HepG2 (cell line): ENCODE measurements around the gene TEX35. TPM values are rescaled to one million over a fixed set of nuclear protein-coding genes. Genes with fewer than 3 reads are reported as not detected.

ENCODE experiments used
- CHD2 ChIP-seq: IDR thresholded peaks from 2 replicates; pipeline ENCODE4 v1.6.1; 2011; ENCODE audit warnings: low read depth, low read length, improper control_type of control experiment
- CSRNP1 ChIP-seq: sonication (generic); formaldehyde crosslinking; IDR thresholded peaks from 2 replicates; pipeline ENCODE4 v1.8.1; 2023; ENCODE audit warnings: mild to moderate bottlenecking, missing genetic modification reagents
- DMAP1 ChIP-seq: IDR thresholded peaks from 2 replicates; pipeline ENCODE4 v1.6.1; 2016
- ELF1 ChIP-seq: sonication (generic); formaldehyde crosslinking; IDR thresholded peaks from 2 replicates; pipeline ENCODE4 v1.4.0; 2020; ENCODE audit warnings: missing genetic modification reagents
- HNRNPK ChIP-seq: fragments of 200-400 bp; formaldehyde crosslinking; IDR thresholded peaks from 2 replicates; pipeline ENCODE4 v1.6.1; 2018; ENCODE audit warnings: low read length, low read depth, moderate library complexity, mild to moderate bottlenecking; ENCODE audit not compliant: poor library complexity, severe bottlenecking
- KDM5A ChIP-seq: fragments of 200-600 bp; sonication (generic); IDR thresholded peaks from 2 replicates; pipeline ENCODE4 v1.7.0; 2018; ENCODE audit warnings: antibody characterized with exemption, mild to moderate bottlenecking, low read length, borderline replicate concordance
- MEF2D ChIP-seq: sonication (generic); formaldehyde crosslinking; IDR thresholded peaks from 2 replicates; pipeline ENCODE4 v1.5.1; 2020; ENCODE audit warnings: mild to moderate bottlenecking, missing genetic modification reagents
- NCOA2 ChIP-seq: sonication (generic); formaldehyde crosslinking; IDR thresholded peaks from 2 replicates; pipeline ENCODE4 v1.8.0; 2022; ENCODE audit warnings: inconsistent platforms
- POGZ ChIP-seq: sonication (generic); formaldehyde crosslinking; IDR thresholded peaks from 2 replicates; pipeline ENCODE4 v1.4.0; 2020; ENCODE audit warnings: mild to moderate bottlenecking, missing genetic modification reagents
- SNAI1 ChIP-seq: sonication (generic); formaldehyde crosslinking; IDR thresholded peaks from 2 replicates; pipeline ENCODE4 v1.5.0; 2020; ENCODE audit warnings: mild to moderate bottlenecking, missing genetic modification reagents, borderline replicate concordance
- SPEN ChIP-seq: sonication (generic); formaldehyde crosslinking; IDR thresholded peaks from 2 replicates; pipeline ENCODE4 v1.5.1; 2020; ENCODE audit warnings: low read depth, mild to moderate bottlenecking, missing genetic modification reagents
- THYN1 ChIP-seq: sonication (generic); formaldehyde crosslinking; IDR thresholded peaks from 2 replicates; pipeline ENCODE4 v1.8.1; 2023; ENCODE audit warnings: low read depth, mild to moderate bottlenecking, moderate library complexity, missing genetic modification reagents, borderline replicate concordance
- U2AF2 ChIP-seq: fragments of 200-400 bp; formaldehyde crosslinking; IDR thresholded peaks from 2 replicates; pipeline ENCODE4 v1.6.1; 2017; ENCODE audit warnings: low read depth, mild to moderate bottlenecking, low read length
- UBTF ChIP-seq: sonication (generic); formaldehyde crosslinking; IDR thresholded peaks from 2 replicates; pipeline ENCODE4 v1.4.0; 2020; ENCODE audit warnings: mild to moderate bottlenecking, missing genetic modification reagents
- ZBTB25 ChIP-seq: IDR thresholded peaks from 2 replicates; pipeline ENCODE4 v1.6.1; 2018; ENCODE audit warnings: missing genetic modification reagents
- ZC3H13 ChIP-seq: sonication (generic); formaldehyde crosslinking; IDR thresholded peaks from 2 replicates; pipeline ENCODE4 v1.8.1; 2023; ENCODE audit warnings: mild to moderate bottlenecking, missing genetic modification reagents, moderate library complexity
- ZNF101 ChIP-seq: sonication (generic); formaldehyde crosslinking; IDR thresholded peaks from 2 replicates; pipeline ENCODE4 v1.4.0; 2020; ENCODE audit warnings: mild to moderate bottlenecking, low read depth, missing genetic modification reagents, borderline replicate concordance
- ZNF143 ChIP-seq: sonication (generic); formaldehyde crosslinking; IDR thresholded peaks from 2 replicates; pipeline ENCODE4 v1.4.0; 2020; ENCODE audit warnings: missing genetic modification reagents
- ZNF225 ChIP-seq: sonication (generic); formaldehyde crosslinking; IDR thresholded peaks from 2 replicates; pipeline ENCODE4 v1.4.0; 2020; ENCODE audit warnings: mild to moderate bottlenecking, missing genetic modification reagents
- ZNF335 ChIP-seq: sonication (generic); formaldehyde crosslinking; IDR thresholded peaks from 2 replicates; pipeline ENCODE4 v1.4.0; 2020; ENCODE audit warnings: missing genetic modification reagents
- ZNF501 ChIP-seq: sonication (generic); formaldehyde crosslinking; IDR thresholded peaks from 2 replicates; pipeline ENCODE4 v1.5.1; 2020; ENCODE audit warnings: mild to moderate bottlenecking, moderate library complexity, missing genetic modification reagents
- ZNF629 ChIP-seq: sonication (generic); formaldehyde crosslinking; conservative IDR thresholded peaks from 2 replicates; pipeline ENCODE4 v1.5.0; 2020; ENCODE audit warnings: missing genetic modification reagents
- ZZZ3 ChIP-seq: sonication (generic); formaldehyde crosslinking; IDR thresholded peaks from 2 replicates; pipeline ENCODE4 v1.4.0; 2020; ENCODE audit warnings: missing genetic modification reagents, mild to moderate bottlenecking, borderline replicate concordance
- polyA plus RNA-seq, 8 experiments: library from polyadenylated mRNA; depleted of rRNA in 3 of 8; stranded (reverse) in 7 of 8; unstranded in 1 of 8; fragments of >200 nt; fragmentation: Illumina TruSeq in 4 of 8; extraction: Trizol in 4 of 8; gene quantifications; 2 replicates each; pipeline versions ENCODE4 v1.2.1 to v1.2.3, GENCODE V29; 2011 to 2016; ENCODE audit warnings: low read depth in 4 of 8, missing spikeins in 1 of 8, mixed read lengths in 1 of 8; ENCODE audit not compliant: insufficient read depth in 1 of 8
- total RNA-seq, 5 experiments: library from RNA; depleted of rRNA; stranded (reverse); fragments of >200 nt; fragmentation: Illumina TruSeq; extraction: Trizol; gene quantifications; 2 replicates each; pipeline ENCODE4 v1.2.3, GENCODE V29; 2016; ENCODE audit warnings: low read depth in 1 of 5
- TF ChIP-seq, protein P1 (sequence below): sonication (generic); formaldehyde crosslinking; IDR thresholded peaks from 2 replicates; pipeline ENCODE4 v1.4.0; 2020; ENCODE audit warnings: missing genetic modification reagents

Gene TEX35
- total and polyA plus RNA-seq, 2 of the 13 experiments (the other 11 are each of a cell fraction or from before 2014, with no cell fraction given) = not detected

DNA sequence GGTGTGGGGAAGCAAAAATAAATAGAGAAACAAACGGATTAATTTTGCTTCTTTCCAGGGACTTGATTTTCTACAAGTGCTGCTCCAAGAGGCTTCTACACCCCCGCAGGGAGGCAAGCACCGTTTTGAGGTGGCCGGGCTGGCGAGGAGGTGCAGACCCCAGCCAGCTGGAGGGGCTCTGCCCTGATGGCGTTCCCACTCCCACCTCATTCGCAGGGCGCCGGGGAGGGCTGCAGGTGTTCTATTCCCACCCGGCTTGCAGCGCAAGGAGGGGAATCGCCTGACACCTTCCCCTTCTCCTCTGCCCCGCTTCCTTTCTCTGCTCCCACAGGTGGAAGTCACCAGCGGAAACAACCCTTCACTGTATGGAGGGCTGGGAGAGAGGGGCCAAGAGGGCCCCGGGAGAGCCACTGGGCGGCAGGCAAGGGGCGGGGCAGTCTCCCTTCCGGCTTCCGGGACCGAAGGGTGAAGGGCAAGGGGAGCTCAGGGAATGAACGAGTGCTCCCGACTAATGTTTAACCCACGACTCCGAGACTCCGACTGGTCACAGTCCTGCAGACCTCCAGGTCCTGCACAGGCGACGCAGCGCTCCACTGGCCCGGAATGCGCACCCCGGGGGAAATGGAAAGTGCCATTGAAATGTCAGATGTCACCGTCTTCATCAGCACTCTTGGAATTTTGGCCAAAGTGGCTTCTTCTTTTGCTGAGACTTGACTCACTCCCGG is 29.1 kb downstream of the TEX35 start (continued):
- TF ChIP-seq UBTF (CRISPR knock-in tag) (no peak; the same call in 1 of the 2 replicates), NCOA2 (CRISPR knock-in tag) (peak; percentile 54; the same call in 1 of the 2 replicates), ZZZ3 (CRISPR knock-in tag) (no peak; the same call in 1 of the 2 replicates), HNRNPK (no peak), ZBTB25 (CRISPR knock-in tag) (peak; percentile 57; the same call in 1 of the 2 replicates), ZNF143 (CRISPR knock-in tag) (0 out of 2 replicates have a peak, but pooled peaks have one; percentile 40), MEF2D (CRISPR knock-in tag) (no peak; the same call in 1 of the 2 replicates), U2AF2 (0 out of 2 replicates have a peak, but pooled peaks have one; percentile 24), SNAI1 (CRISPR knock-in tag) (peak; percentile 50; the same call in 1 of the 2 replicates), ZNF501 (peak; percentile 85), THYN1 (CRISPR knock-in tag) (no peak), DMAP1 (peak; percentile 86), ZNF629 (CRISPR knock-in tag) (0 out of 2 replicates have a peak, but pooled peaks have one; percentile 26), CHD2 (no peak), ZNF101 (no peak), SPEN (CRISPR knock-in tag) (peak; percentile 41), ZNF335 (CRISPR knock-in tag) (peak; percentile 93; the same call in 1 of the 2 replicates), KDM5A (no peak), ZNF225 (no peak), CSRNP1 (CRISPR knock-in tag) (no peak), POGZ (peak; percentile 90), ELF1 (peak; percentile 93), ZC3H13 (CRISPR knock-in tag) (peak; percentile 43; the same call in 1 of the 2 replicates)
- TF ChIP-seq, protein P1, sequence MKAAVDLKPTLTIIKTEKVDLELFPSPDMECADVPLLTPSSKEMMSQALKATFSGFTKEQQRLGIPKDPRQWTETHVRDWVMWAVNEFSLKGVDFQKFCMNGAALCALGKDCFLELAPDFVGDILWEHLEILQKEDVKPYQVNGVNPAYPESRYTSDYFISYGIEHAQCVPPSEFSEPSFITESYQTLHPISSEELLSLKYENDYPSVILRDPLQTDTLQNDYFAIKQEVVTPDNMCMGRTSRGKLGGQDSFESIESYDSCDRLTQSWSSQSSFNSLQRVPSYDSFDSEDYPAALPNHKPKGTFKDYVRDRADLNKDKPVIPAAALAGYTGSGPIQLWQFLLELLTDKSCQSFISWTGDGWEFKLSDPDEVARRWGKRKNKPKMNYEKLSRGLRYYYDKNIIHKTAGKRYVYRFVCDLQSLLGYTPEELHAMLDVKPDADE = no peak
